Bronchial epithelial cell (primary cell): ENCODE results near the gene CHIC2. TPM values are rescaled to one million over a fixed set of nuclear protein-coding genes. Genes with fewer than 3 reads are reported as not detected.
"Not testable (repeated sequence)": the region's sequence is repeated elsewhere in the genome, so short reads cannot be mapped to it uniquely, and the experiment has no call there.

ENCODE experiments used
- DNase-seq: peaks from one replicate; pipeline ENCODE4 v3.0.0-alpha.2; 2010; ENCODE audit warnings: low read depth
- FAIRE-seq: peaks from 2 replicates; lab custom pipeline; 2011; peaks lifted over from hg19 to GRCh38; lab: Jason Lieb, UNC
- H3K27me3 ChIP-seq: 2 replicates; pipeline ENCODE4 v1.5.1; 2011; ENCODE audit warnings: low read length; ENCODE audit not compliant: control insufficient read depth, insufficient read depth
- H3K36me3 ChIP-seq: 2 replicates; pipeline ENCODE4 v1.5.1; 2011; ENCODE audit warnings: low read length; ENCODE audit not compliant: control insufficient read depth, insufficient read depth
- H3K4me3 ChIP-seq: 2 replicates; pipeline ENCODE4 v1.5.1; 2011; ENCODE audit warnings: mild to moderate bottlenecking, low read depth, low read length, control low read depth
- CTCF ChIP-seq: IDR thresholded peaks from 2 replicates; pipeline ENCODE4 v1.5.1; 2011; ENCODE audit warnings: mild to moderate bottlenecking, moderate library complexity, low read length, control low read depth, inconsistent platforms; ENCODE audit not compliant: insufficient read depth, severe bottlenecking
- total RNA-seq: library from RNA; depleted of rRNA; stranded (reverse); fragments of >200 nt; gene quantifications from 2 replicates; pipeline ENCODE4 v1.2.1, GENCODE V29; 2014

The CHIC2 gene
- total RNA-seq, 1 donor from 2014 or later, result 36.1 TPM

- no peak for DNase-seq
- Histone ChIP-seq H3K4me3 (no peak overlapping the region), H3K36me3 (no peaks in the 10 kb centered on the region), H3K27me3 (no peaks in the 10 kb centered on the region)
- no peak for TF ChIP-seq CTCF
- FAIRE-seq, result no peak
These were observed 31.8 kb downstream of the CHIC2 start for GRCh38 chr4:54032558-54033135.

DNA sequence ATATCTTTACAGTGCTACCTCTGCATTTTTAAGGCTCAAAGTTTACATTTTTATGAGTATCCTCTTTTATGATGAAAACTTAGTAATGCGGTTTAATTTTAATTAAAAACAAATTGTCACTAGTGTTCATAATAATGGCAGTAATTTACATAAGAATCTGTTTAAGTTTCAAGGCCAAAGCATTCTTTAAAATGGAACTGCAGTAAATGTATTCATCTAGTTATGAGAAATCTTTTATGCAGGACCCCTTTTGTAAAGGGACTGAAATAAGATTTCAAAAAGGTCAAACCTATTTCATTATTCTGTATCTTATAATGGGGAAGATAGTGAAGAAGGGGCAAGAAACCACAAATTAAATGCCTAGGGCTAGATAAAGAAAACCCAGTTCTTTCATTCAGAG, 37.1 kb downstream of the CHIC2 start:
- Histone ChIP-seq H3K36me3 (no peaks in the 10 kb centered on the region), H3K27me3 (no peaks in the 10 kb centered on the region), H3K4me3 (no peak overlapping the region)
- FAIRE-seq (no peak), DNase-seq (no peak)
- TF ChIP-seq CTCF, result no peak

- Histone ChIP-seq H3K36me3 (no peaks in the 10 kb centered on the region), H3K4me3 (no peak overlapping the region), H3K27me3 (no peaks in the 10 kb centered on the region)
- FAIRE-seq (no peak), DNase-seq (no peak)
- no peak for TF ChIP-seq CTCF
These were observed 38.8 kb downstream of the CHIC2 start for GRCh38 chr4:54025582-54025981.

- not testable (repeated sequence) for DNase-seq, H3K27me3 ChIP-seq, H3K4me3 ChIP-seq, FAIRE-seq, H3K36me3 ChIP-seq
These were observed 41.4 kb downstream of the CHIC2 start for GRCh38 chr4:54023019-54023418.

DNA sequence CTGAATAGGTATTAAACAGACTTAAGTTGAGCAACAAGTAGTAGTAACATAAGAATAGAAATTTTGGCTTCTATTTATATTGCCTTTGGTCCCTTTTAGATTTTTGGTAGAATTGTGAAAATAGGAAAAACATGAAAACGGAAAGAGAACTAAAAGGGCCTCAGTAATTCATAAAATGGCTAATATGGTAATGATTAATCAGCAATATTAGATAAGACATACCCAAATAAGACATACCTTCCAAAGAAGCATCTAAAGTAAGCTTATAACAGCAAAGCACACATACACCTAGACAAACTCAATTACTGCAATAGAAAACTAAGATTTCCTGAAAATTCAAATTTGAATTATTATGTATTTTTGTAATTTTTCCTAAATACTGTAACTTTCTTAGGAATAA, 46.4 kb downstream of the CHIC2 start:
- no peak for TF ChIP-seq CTCF
- DNase-seq (no peak), FAIRE-seq (no peak)
- Histone ChIP-seq H3K36me3 (peaks cover 1% of the 10 kb centered on the region), H3K4me3 (no peak overlapping the region), H3K27me3 (no peaks in the 10 kb centered on the region)

DNA sequence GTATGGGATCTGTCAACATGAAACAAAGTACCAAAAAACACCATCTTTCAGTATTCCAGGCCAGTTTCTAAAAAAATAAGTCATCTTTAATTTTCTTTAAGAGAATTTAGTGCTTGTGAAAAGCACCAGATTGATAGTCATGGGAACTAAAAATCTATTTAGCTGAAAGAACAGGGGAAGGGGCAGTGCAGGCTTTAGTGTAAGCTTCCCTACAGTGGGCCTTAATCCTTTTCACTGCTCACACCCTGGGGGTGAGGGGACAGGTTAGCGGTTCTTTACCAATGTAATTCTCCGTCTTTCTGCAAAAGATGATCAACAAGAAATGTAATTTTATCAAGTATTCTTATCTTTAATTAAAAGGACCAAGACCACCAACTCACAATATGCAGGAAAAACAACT, 47.1 kb downstream of the CHIC2 start:
- DNase-seq (no peak), FAIRE-seq (no peak)
- no peaks in the 10 kb centered on the region for H3K27me3 ChIP-seq
- no peak overlapping the region for H3K4me3 ChIP-seq
- no peak for TF ChIP-seq CTCF
- H3K36me3 ChIP-seq, result peaks cover 1% of the 10 kb centered on the region
